KMS-11 (cell line): ENCODE results near the gene SLC48A1.

Experiments
- H2AFZ ChIP-seq: fragments of 200-600 bp; sonication (generic); 2 replicates; pipeline ENCODE4 v1.6.1; 2016; ENCODE audit warnings: antibody characterized with exemption, mixed run types, low read depth
- H3K27ac ChIP-seq: fragments of 200-600 bp; sonication (generic); 2 replicates; pipeline ENCODE4 v1.6.1; 2016; ENCODE audit warnings: mild to moderate bottlenecking, mixed run types
- H3K27me3 ChIP-seq: fragments of 200-600 bp; sonication (generic); 2 replicates; pipeline ENCODE4 v1.6.1; 2017; ENCODE audit warnings: mild to moderate bottlenecking, low read depth, mixed run types, moderate library complexity; ENCODE audit not compliant: insufficient read depth
- H3K36me3 ChIP-seq: fragments of 200-600 bp; sonication (generic); 2 replicates; pipeline ENCODE4 v1.6.1; 2017; ENCODE audit warnings: mild to moderate bottlenecking, mixed run types; ENCODE audit not compliant: insufficient read depth
- H3K4me1 ChIP-seq: fragments of 200-600 bp; sonication (generic); 2 replicates; pipeline ENCODE4 v1.6.1; 2016; ENCODE audit warnings: mild to moderate bottlenecking, low read depth, mixed run types; ENCODE audit not compliant: poor library complexity, severe bottlenecking
- H3K4me2 ChIP-seq: fragments of 200-600 bp; sonication (generic); 2 replicates; pipeline ENCODE4 v1.7.0; 2016; ENCODE audit warnings: mild to moderate bottlenecking, mixed run types
- H3K4me3 ChIP-seq: fragments of 200-600 bp; sonication (generic); IDR thresholded peaks from 2 replicates; pipeline ENCODE4 v1.6.1; 2017; ENCODE audit warnings: low read depth, low read length, mixed read lengths; ENCODE audit not compliant: insufficient read depth
- H3K79me2 ChIP-seq: fragments of 200-600 bp; sonication (generic); 2 replicates; pipeline ENCODE4 v1.6.1; 2016; ENCODE audit warnings: low read depth, mixed run types; ENCODE audit not compliant: insufficient read depth
- H3K9ac ChIP-seq: fragments of 200-600 bp; sonication (generic); 2 replicates; pipeline ENCODE4 v1.6.1; 2016; ENCODE audit warnings: mild to moderate bottlenecking, mixed run types
- H4K20me1 ChIP-seq: fragments of 200-600 bp; sonication (generic); 2 replicates; pipeline ENCODE4 v1.6.1; 2016; ENCODE audit warnings: mild to moderate bottlenecking, mixed run types; ENCODE audit not compliant: insufficient read depth
- CTCF ChIP-seq: fragments of 200-600 bp; sonication (generic); conservative IDR thresholded peaks from 2 replicates; pipeline ENCODE4 v1.6.1; 2017; ENCODE audit warnings: low read depth, mild to moderate bottlenecking, antibody characterized with exemption, low read length, moderate library complexity, mixed read lengths

Gene SLC48A1

GRCh38 chr12:47829584-47829983, 56.5 kb downstream of the SLC48A1 start:
- no peaks in the 10 kb centered on the region for H4K20me1 ChIP-seq
- H3K4me2 ChIP-seq: no peak overlapping the region
- H3K4me1 ChIP-seq: peaks cover 58% of the 10 kb centered on the region
- no peaks in the 10 kb centered on the region for H3K27me3 ChIP-seq
- H3K36me3 ChIP-seq: no peaks in the 10 kb centered on the region
- no peak overlapping the region for H2AFZ ChIP-seq
- H3K79me2 ChIP-seq: no peaks in the 10 kb centered on the region
- no peak overlapping the region for H3K4me3 ChIP-seq
- no peak overlapping the region for H3K9ac ChIP-seq
- H3K27ac ChIP-seq: no peak overlapping the region
- no peak for TF ChIP-seq CTCF
